ENCODE data around the gene CDRT4.
A peak's percentile ranks its signal among the peaks of the same experiment; 100 is the strongest.

The CDRT4 gene

DNA sequence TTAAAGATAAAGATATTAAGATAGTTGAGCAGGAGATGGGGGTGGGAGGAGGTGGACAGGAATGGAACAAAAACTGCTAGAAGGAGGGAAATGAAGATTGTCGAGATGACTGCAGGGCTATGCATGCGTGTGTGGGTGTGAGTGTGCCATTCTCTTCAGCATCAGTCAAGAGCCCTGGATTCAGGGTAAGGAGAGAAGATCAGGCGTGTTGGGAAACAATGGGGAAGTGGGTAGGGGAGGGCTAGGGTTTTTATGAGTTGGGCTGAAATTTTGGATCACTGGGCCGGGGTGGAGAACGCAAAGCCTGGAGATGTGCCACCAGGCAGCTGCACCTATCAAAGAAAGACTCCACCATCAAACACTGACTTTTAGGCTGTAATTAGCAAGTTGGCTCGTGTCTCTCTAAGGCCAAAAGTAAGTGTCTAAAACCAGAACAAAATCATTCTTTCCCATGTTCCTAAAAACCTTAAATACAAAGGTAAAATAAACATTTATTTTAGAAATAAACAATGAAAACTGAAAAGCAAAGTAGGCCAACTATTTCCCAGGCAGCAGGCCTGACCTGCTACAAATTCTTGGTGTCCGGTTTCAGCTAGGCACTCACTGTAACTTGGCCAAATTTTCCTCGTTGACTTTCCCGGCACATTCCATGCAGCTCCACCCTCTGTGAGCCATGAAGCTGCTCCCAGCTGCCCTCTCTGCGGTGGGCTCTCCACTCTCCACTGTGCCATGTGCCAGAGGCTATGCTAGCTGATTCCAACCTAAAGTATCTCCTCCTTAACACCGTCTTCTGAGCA is 4.2 kb downstream of the CDRT4 start:
- no peak overlapping the region for H3K4me3 ChIP-seq (ENCODE audit: low read length)
- DNase-seq (ENCODE audit: low read depth), result peak; percentile 87
- TF ChIP-seq, protein P1, sequence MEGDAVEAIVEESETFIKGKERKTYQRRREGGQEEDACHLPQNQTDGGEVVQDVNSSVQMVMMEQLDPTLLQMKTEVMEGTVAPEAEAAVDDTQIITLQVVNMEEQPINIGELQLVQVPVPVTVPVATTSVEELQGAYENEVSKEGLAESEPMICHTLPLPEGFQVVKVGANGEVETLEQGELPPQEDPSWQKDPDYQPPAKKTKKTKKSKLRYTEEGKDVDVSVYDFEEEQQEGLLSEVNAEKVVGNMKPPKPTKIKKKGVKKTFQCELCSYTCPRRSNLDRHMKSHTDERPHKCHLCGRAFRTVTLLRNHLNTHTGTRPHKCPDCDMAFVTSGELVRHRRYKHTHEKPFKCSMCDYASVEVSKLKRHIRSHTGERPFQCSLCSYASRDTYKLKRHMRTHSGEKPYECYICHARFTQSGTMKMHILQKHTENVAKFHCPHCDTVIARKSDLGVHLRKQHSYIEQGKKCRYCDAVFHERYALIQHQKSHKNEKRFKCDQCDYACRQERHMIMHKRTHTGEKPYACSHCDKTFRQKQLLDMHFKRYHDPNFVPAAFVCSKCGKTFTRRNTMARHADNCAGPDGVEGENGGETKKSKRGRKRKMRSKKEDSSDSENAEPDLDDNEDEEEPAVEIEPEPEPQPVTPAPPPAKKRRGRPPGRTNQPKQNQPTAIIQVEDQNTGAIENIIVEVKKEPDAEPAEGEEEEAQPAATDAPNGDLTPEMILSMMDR (conservative IDR thresholded peaks at IDR 0.05; ENCODE audit: low read length), result no peak

DNA sequence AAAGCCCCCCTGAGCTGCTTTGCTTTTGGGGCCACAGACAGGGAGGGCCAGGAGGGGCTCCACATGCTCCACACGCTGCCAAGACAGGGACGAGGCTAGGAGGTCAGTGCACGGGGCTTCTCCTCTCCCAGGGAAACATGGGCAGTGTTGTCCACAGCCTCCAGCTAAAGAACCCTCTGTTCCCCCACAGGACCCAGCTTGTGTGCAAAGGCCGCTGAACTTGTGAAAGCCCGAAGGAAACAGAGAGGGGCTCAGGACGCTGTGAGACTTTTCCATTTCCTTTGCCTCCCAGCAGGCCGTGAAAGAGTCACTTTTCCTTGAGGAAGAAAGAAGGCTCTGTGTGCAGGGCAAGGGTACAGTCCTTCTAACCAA is 9.7 kb downstream of the CDRT4 start:
- peak; percentile 43 for DNase-seq (ENCODE audit: low read depth)
- peak overlapping the region; percentile 21 for H3K4me3 ChIP-seq (ENCODE audit: low read length)
- TF ChIP-seq, protein P1 (conservative IDR thresholded peaks at IDR 0.05; ENCODE audit: low read length), result no peak

DNA sequence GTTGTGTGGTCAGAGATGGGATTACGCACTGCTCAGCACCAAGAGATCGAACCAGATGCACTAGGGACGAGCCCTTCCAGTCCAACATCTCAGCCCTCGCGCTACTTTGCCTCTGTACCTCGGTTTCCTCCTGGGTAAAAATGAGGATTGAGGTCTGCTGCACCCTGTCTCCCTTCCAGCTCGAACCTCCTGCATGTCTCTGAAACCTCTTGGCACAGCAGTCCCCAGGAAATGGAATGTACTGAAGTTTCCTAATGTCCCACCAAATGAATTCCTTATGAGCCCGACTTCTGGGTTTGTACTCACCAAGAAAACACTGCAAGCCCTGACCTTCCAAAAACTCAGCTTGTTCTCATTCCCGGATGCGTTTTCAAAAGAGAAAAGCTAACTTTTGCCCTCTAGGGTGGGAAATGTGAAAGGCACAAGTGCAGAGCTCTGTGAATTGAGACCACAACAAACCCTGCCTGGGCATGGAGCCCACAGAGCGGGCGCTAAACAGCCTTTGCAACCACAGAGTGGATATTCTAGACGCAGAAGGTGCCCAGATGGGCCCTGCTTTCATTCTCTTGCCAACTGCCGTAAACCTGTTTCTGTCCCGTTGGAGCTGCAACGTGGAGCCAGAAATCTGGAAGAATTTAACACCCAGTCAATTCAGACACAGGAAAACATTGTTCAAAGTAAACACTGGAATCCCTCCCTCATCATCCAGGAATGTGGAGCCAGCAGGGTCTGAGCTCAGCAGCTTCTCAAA is 10.3 kb downstream of the CDRT4 start:
- H3K4me3 ChIP-seq (ENCODE audit: low read length), result peak overlapping the region; percentile 27
- TF ChIP-seq, protein P1 (conservative IDR thresholded peaks at IDR 0.05; ENCODE audit: low read length), result peak; percentile 80
- DNase-seq (ENCODE audit: low read depth), result peak; percentile 99

DNA sequence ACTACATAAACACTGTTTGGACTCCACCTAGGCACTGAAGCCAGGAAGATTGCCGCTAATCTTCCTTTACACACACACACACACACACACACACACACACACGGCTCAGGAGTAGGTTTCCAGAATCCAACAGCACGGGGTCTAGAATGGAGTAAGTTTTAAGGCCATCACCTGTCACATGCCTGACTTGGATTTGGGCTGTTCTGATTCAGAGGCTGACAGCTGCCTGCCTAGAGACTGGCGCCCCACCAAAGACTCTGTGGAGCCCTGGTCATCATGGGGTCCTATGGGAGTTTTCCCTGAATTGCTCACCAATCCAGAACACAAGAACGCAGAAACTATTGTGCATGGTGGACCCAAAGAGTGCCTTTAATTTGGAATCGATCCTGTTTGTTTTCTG is 10.9 kb downstream of the CDRT4 start:
- H3K4me3 ChIP-seq (ENCODE audit: low read length), result peak overlapping the region; percentile 27
- TF ChIP-seq, protein P1 (conservative IDR thresholded peaks at IDR 0.05; ENCODE audit: low read length), result no peak
- peak; percentile 32 for DNase-seq (ENCODE audit: low read depth)

DNA sequence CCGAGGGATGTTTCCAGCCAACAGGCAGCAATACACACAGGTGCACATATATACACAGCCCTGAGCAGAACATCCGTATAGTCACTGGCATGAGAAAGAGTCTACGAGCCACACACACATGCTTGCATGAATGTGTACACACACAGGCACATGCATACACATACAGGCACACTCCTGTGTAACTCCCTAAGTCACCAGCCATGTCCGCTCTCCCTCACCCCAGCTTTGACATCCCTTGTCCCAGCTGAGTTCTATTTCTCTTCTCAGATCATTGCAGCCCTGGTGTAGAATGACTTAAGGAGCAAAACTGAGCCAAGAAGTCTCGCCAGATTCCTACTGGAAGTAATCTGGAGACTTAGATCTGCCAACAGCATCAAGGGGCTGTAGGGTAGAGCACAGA is 13.1 kb downstream of the CDRT4 start:
- no peak for DNase-seq (ENCODE audit: low read depth)
- no peak overlapping the region for H3K4me3 ChIP-seq (ENCODE audit: low read length)
- TF ChIP-seq, protein P1 (conservative IDR thresholded peaks at IDR 0.05; ENCODE audit: low read length), result no peak

DNA sequence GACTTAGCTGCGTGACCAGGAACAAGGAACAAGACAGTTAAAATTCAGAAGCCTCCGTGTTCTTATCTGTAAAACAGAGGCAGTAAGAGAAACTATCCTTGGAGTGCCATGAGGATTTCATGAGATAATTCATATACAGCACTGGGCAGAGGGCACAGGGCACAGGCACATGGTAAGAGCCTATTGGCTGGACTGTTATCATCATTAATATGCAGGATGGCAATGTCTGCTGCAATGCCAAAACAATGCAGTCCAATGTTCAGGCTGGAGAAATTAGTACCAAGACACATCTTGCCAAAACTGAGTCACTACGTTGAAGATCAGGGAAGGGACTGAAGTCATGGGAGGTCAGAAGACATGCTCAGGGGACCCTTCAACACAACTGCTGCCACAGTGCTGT is 13.6 kb downstream of the CDRT4 start:
- no peak overlapping the region for H3K4me3 ChIP-seq (ENCODE audit: low read length)
- DNase-seq (ENCODE audit: low read depth), result peak; percentile 19
- TF ChIP-seq, protein P1 (conservative IDR thresholded peaks at IDR 0.05; ENCODE audit: low read length), result no peak

DNA sequence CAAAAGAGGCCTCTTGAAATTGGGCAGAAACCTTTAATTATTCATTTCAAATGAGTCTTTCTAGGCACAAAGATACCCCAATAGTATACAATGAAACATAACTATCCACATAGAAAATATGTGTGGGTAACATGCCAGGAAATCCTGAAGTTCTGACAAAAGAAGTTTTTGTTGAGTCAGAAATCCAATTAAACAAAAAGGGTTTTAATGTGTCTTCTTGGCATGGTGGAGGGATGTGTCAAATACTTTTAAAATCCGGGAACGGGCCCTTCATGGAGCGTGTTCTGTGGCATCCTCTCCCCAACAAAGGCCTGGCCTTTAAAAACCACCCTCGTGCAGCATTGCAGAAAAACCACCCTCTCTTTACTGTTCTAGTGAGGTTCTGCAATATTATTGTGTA is 14.2 kb downstream of the CDRT4 start:
- TF ChIP-seq, protein P1 (conservative IDR thresholded peaks at IDR 0.05; ENCODE audit: low read length), result no peak

More for the DNA sequence above, 14.2 kb downstream of the CDRT4 start:
- no peak overlapping the region for H3K4me3 ChIP-seq (ENCODE audit: low read length)
- DNase-seq (ENCODE audit: low read depth), result peak; percentile 82
